WTC11 (cell line): ENCODE data around the gene KCNIP1. TPM values are rescaled to one million over a fixed set of nuclear protein-coding genes. Genes with fewer than 3 reads are reported as not detected.

Source experiments
- ATAC-seq: fragments of 200-7000 bp; cut with Tn5 transposase; 2 replicates; pipeline ENCODE4 v1.10.0; 2021; ENCODE audit warnings: mild to moderate bottlenecking, moderate library complexity
- CTCF ChIA-PET: fragments of 300-600 bp; sonication (Branson Sonifier 250); formaldehyde crosslinking; loops from one replicate; lab custom pipeline; 2021; ENCODE audit warnings: antibody characterized with exemption; lab: Charles Lee
- POLR2A ChIA-PET: fragments of 350-600 bp; sonication (Branson Sonifier 250); formaldehyde crosslinking; loops from one replicate; lab custom pipeline; 2021; ENCODE audit warnings: antibody characterized with exemption; lab: Charles Lee
- DNase-seq: peaks from one replicate; pipeline ENCODE4 v3.0.0; 2021; ENCODE audit warnings: low spot score
- H3K27ac Mint-ChIP-seq: 2 replicates; pipeline ENCODE4 v1.8.0; 2021; ENCODE audit warnings: mixed read lengths
- H3K27me3 Mint-ChIP-seq: 2 replicates; pipeline ENCODE4 v1.8.0; 2021; ENCODE audit warnings: low read depth, mild to moderate bottlenecking, moderate library complexity, mixed read lengths
- H3K36me3 Mint-ChIP-seq: 2 replicates; pipeline ENCODE4 v1.8.0; 2021; ENCODE audit warnings: mixed read lengths
- H3K4me1 Mint-ChIP-seq: 2 replicates; pipeline ENCODE4 v1.8.0; 2022; ENCODE audit warnings: mixed read lengths
- H3K4me3 Mint-ChIP-seq: 2 replicates; pipeline ENCODE4 v1.8.0; 2021; ENCODE audit warnings: mild to moderate bottlenecking, moderate library complexity, mixed read lengths
- H3K9me3 Mint-ChIP-seq: 2 replicates; pipeline ENCODE4 v1.8.0; 2021; ENCODE audit warnings: mixed read lengths
- CDX4 ChIP-seq: fragments of 250-450 bp; sonication (Bioruptor Pico); IDR thresholded peaks from 2 replicates; pipeline ENCODE4 v1.9.0; 2021; ENCODE audit warnings: moderate library complexity, mild to moderate bottlenecking, inconsistent platforms, borderline replicate concordance
- ELF4 ChIP-seq: sonication (generic); formaldehyde crosslinking; IDR thresholded peaks from 2 replicates; pipeline ENCODE4 v1.8.1; 2022; ENCODE audit warnings: low read depth, mild to moderate bottlenecking, moderate library complexity, missing genetic modification reagents
- FOXP1 ChIP-seq: sonication (generic); formaldehyde crosslinking; IDR thresholded peaks from 2 replicates; pipeline ENCODE4 v1.8.0; 2022; ENCODE audit warnings: missing genetic modification reagents, mild to moderate bottlenecking, moderate library complexity, borderline replicate concordance
- GTF2I ChIP-seq: fragments of 250-450 bp; sonication (Bioruptor Pico); conservative IDR thresholded peaks from 2 replicates; pipeline ENCODE4 v1.4.0; 2021; ENCODE audit warnings: mild to moderate bottlenecking
- HMGXB4 ChIP-seq: sonication (generic); formaldehyde crosslinking; IDR thresholded peaks from 2 replicates; pipeline ENCODE4 v1.8.1; 2023; ENCODE audit warnings: mild to moderate bottlenecking, moderate library complexity, missing genetic modification reagents
- IRF1 ChIP-seq: sonication (generic); formaldehyde crosslinking; IDR thresholded peaks from 2 replicates; pipeline ENCODE4 v1.8.0; 2023; ENCODE audit warnings: missing genetic modification reagents
- KAT7 ChIP-seq: sonication (generic); formaldehyde crosslinking; IDR thresholded peaks from 2 replicates; pipeline ENCODE4 v1.8.1; 2023; ENCODE audit warnings: missing genetic modification reagents, mild to moderate bottlenecking, borderline replicate concordance
- MAX ChIP-seq: sonication (generic); formaldehyde crosslinking; IDR thresholded peaks from 2 replicates; pipeline ENCODE4 v1.8.0; 2022; ENCODE audit warnings: mild to moderate bottlenecking, missing genetic modification reagents
- OVOL2 ChIP-seq: fragments of 250-450 bp; sonication (Bioruptor Pico); IDR thresholded peaks from 2 replicates; pipeline ENCODE4 v1.9.0; 2021; ENCODE audit warnings: mild to moderate bottlenecking, borderline replicate concordance
- RORB ChIP-seq: fragments of 250-450 bp; sonication (Bioruptor Pico); IDR thresholded peaks from 2 replicates; pipeline ENCODE4 v1.9.0; 2021; ENCODE audit warnings: mild to moderate bottlenecking
- SMAD3 ChIP-seq: sonication (generic); formaldehyde crosslinking; IDR thresholded peaks from 2 replicates; pipeline ENCODE4 v1.8.0; 2022; ENCODE audit warnings: missing genetic modification reagents, mild to moderate bottlenecking, borderline replicate concordance
- SMAD4 ChIP-seq: sonication (generic); formaldehyde crosslinking; IDR thresholded peaks from 2 replicates; pipeline ENCODE4 v1.8.0; 2022; ENCODE audit warnings: mild to moderate bottlenecking, missing genetic modification reagents
- SOX15 ChIP-seq: fragments of 250-450 bp; sonication (Bioruptor Pico); IDR thresholded peaks from 2 replicates; pipeline ENCODE4 v1.9.0; 2021; ENCODE audit warnings: mild to moderate bottlenecking
- ZBTB21 ChIP-seq: sonication (generic); formaldehyde crosslinking; IDR thresholded peaks from 2 replicates; pipeline ENCODE4 v1.8.1; 2023; ENCODE audit warnings: mild to moderate bottlenecking, missing genetic modification reagents, borderline replicate concordance
- ZSCAN18 ChIP-seq: fragments of 250-450 bp; sonication (Bioruptor Pico); IDR thresholded peaks from 2 replicates; pipeline ENCODE4 v2.1.2; 2022; ENCODE audit warnings: mild to moderate bottlenecking, moderate library complexity
- total RNA-seq: library from RNA; stranded (reverse); gene quantifications from 3 replicates; pipeline ENCODE4 v1.2.3, GENCODE V29; 2021
- TF ChIP-seq, protein P1 (sequence below): sonication (generic); formaldehyde crosslinking; IDR thresholded peaks from 2 replicates; pipeline ENCODE4 v1.8.1; 2023; ENCODE audit warnings: mild to moderate bottlenecking, missing genetic modification reagents
- TF ChIP-seq, protein P2 (sequence below): sonication (generic); formaldehyde crosslinking; IDR thresholded peaks from 2 replicates; pipeline ENCODE4 v1.8.0; 2022; ENCODE audit warnings: mild to moderate bottlenecking, missing genetic modification reagents
- TF ChIP-seq, protein P3 (sequence below): fragments of 250-450 bp; sonication (Bioruptor Pico); IDR thresholded peaks from 2 replicates; pipeline ENCODE4 v1.9.0; 2021; ENCODE audit warnings: mild to moderate bottlenecking
- TF ChIP-seq, protein P4 (sequence below): sonication (generic); formaldehyde crosslinking; IDR thresholded peaks from 2 replicates; pipeline ENCODE4 v1.8.1; 2023; ENCODE audit warnings: mild to moderate bottlenecking, missing genetic modification reagents, borderline replicate concordance

KCNIP1 gene
- total RNA-seq, 1 experiment from 2014 or later, result 0.59 TPM

DNA sequence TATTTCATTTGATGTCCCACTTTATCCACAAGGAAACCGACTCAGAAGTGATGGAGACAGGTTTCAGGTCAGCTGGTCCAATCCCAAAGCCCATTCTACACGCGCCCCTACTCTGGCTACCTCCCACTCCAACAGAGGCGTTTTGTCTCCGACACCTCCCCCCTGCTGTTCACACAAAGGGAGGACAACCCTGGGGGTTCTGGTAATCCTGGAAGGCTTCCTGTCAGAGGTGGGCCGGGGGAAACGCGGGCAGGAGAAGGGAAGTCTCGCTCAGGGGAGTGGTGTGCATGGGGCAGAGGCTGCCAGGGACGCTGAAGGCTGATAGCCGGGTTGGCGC, 240.0 kb downstream of the KCNIP1 start (continued):
- no peak for TF ChIP-seq RORB (CRISPR knock-in tag)

DNA sequence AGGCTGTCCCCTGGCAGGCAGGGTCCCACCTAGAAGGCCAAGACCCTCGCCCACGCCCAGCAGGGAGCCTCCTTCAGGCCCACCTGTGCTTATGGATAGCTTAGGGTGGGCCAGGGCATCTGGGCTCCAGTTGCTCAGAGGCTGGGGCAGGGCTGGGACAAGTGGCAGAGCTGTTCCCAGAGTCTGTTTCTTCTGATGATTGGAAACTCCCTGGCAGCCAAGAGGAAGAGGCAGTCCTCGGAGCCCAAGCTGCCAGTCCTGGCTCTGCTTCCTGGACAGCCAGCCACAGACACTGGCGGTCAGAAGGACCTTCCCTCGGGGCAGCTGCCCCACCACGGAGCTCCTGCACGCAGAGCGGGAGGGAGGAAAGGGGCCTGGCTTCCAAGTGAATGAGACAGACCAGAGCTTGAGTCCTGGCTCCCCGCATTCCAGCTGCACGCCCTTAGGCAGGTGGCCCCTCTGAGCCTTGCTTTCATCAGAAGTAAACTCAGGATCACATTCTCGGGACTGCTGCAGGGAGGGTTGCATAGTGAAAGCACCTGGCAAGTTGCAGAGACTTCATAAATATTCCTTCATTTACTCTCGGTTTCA, 241.8 kb downstream of the KCNIP1 start:
- POLR2A ChIA-PET, result interaction anchor here (0.8 to 2.9 kb wide), 8 partner anchors 15 to 107 kb away, joined by 3 to 15 read pairs (median 6); no protein-coding TSS in a partner anchor
- peak; percentile 84 for DNase-seq
- no peak for TF ChIP-seq ZSCAN18 (CRISPR knock-in tag)
- no peak for TF ChIP-seq SMAD3 (CRISPR knock-in tag)
- no peak for TF ChIP-seq HMGXB4
- TF ChIP-seq SOX15 (CRISPR knock-in tag), result no peak
- no peak for TF ChIP-seq ELF4 (CRISPR knock-in tag)
- TF ChIP-seq, protein P1, sequence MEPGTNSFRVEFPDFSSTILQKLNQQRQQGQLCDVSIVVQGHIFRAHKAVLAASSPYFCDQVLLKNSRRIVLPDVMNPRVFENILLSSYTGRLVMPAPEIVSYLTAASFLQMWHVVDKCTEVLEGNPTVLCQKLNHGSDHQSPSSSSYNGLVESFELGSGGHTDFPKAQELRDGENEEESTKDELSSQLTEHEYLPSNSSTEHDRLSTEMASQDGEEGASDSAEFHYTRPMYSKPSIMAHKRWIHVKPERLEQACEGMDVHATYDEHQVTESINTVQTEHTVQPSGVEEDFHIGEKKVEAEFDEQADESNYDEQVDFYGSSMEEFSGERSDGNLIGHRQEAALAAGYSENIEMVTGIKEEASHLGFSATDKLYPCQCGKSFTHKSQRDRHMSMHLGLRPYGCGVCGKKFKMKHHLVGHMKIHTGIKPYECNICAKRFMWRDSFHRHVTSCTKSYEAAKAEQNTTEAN (CRISPR knock-in tag), result no peak
- TF ChIP-seq, protein P2, sequence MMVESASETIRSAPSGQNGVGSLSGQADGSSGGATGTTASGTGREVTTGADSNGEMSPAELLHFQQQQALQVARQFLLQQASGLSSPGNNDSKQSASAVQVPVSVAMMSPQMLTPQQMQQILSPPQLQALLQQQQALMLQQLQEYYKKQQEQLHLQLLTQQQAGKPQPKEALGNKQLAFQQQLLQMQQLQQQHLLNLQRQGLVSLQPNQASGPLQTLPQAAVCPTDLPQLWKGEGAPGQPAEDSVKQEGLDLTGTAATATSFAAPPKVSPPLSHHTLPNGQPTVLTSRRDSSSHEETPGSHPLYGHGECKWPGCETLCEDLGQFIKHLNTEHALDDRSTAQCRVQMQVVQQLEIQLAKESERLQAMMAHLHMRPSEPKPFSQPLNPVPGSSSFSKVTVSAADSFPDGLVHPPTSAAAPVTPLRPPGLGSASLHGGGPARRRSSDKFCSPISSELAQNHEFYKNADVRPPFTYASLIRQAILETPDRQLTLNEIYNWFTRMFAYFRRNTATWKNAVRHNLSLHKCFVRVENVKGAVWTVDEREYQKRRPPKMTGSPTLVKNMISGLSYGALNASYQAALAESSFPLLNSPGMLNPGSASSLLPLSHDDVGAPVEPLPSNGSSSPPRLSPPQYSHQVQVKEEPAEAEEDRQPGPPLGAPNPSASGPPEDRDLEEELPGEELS, result peak; percentile 47; the same call in 1 of the 2 replicates
- TF ChIP-seq SMAD4, result no peak
- no peak for TF ChIP-seq KAT7 (CRISPR knock-in tag)
- no peak for TF ChIP-seq ZBTB21
- TF ChIP-seq MAX, result peak; percentile 80
- no peak for TF ChIP-seq CDX4 (CRISPR knock-in tag)
- TF ChIP-seq IRF1 (CRISPR knock-in tag), result no peak
- no peak for TF ChIP-seq FOXP1 (CRISPR knock-in tag)
- no peak for TF ChIP-seq OVOL2 (CRISPR knock-in tag)
- TF ChIP-seq, protein P3, sequence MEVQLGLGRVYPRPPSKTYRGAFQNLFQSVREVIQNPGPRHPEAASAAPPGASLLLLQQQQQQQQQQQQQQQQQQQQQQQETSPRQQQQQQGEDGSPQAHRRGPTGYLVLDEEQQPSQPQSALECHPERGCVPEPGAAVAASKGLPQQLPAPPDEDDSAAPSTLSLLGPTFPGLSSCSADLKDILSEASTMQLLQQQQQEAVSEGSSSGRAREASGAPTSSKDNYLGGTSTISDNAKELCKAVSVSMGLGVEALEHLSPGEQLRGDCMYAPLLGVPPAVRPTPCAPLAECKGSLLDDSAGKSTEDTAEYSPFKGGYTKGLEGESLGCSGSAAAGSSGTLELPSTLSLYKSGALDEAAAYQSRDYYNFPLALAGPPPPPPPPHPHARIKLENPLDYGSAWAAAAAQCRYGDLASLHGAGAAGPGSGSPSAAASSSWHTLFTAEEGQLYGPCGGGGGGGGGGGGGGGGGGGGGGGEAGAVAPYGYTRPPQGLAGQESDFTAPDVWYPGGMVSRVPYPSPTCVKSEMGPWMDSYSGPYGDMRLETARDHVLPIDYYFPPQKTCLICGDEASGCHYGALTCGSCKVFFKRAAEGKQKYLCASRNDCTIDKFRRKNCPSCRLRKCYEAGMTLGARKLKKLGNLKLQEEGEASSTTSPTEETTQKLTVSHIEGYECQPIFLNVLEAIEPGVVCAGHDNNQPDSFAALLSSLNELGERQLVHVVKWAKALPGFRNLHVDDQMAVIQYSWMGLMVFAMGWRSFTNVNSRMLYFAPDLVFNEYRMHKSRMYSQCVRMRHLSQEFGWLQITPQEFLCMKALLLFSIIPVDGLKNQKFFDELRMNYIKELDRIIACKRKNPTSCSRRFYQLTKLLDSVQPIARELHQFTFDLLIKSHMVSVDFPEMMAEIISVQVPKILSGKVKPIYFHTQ, result no peak
- TF ChIP-seq, protein P4, sequence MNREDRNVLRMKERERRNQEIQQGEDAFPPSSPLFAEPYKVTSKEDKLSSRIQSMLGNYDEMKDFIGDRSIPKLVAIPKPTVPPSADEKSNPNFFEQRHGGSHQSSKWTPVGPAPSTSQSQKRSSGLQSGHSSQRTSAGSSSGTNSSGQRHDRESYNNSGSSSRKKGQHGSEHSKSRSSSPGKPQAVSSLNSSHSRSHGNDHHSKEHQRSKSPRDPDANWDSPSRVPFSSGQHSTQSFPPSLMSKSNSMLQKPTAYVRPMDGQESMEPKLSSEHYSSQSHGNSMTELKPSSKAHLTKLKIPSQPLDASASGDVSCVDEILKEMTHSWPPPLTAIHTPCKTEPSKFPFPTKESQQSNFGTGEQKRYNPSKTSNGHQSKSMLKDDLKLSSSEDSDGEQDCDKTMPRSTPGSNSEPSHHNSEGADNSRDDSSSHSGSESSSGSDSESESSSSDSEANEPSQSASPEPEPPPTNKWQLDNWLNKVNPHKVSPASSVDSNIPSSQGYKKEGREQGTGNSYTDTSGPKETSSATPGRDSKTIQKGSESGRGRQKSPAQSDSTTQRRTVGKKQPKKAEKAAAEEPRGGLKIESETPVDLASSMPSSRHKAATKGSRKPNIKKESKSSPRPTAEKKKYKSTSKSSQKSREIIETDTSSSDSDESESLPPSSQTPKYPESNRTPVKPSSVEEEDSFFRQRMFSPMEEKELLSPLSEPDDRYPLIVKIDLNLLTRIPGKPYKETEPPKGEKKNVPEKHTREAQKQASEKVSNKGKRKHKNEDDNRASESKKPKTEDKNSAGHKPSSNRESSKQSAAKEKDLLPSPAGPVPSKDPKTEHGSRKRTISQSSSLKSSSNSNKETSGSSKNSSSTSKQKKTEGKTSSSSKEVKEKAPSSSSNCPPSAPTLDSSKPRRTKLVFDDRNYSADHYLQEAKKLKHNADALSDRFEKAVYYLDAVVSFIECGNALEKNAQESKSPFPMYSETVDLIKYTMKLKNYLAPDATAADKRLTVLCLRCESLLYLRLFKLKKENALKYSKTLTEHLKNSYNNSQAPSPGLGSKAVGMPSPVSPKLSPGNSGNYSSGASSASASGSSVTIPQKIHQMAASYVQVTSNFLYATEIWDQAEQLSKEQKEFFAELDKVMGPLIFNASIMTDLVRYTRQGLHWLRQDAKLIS (CRISPR knock-in tag), result no peak
- no peak for TF ChIP-seq GTF2I (CRISPR knock-in tag)

More for the DNA sequence above, 241.8 kb downstream of the KCNIP1 start:
- Mint-ChIP-seq H3K4me3 (no peak overlapping the region), H3K4me1 (peaks cover 76% of the 10 kb centered on the region), H3K36me3 (peaks cover 15% of the 10 kb centered on the region; the same call in 1 of the 2 replicates), H3K27me3 (peaks cover 21% of the 10 kb centered on the region; the same call in 1 of the 2 replicates), H3K27ac (peak overlapping the region; percentile 99), H3K9me3 (peaks cover 12% of the 10 kb centered on the region)
- CTCF ChIA-PET, result interaction anchor here (0.8 to 8.6 kb wide), 24 partner anchors 12 to 597 kb away, joined by 3 to 449 read pairs (median 6); partner anchors contain the start of gene GABRP
- peak; percentile 51 for ATAC-seq
